K562 (cell line): Measurements from ENCODE around the gene PCP2. TPM values are rescaled to one million over a fixed set of nuclear protein-coding genes. Genes with fewer than 3 reads are reported as not detected.
A peak's percentile ranks its signal among the peaks of the same experiment; 100 is the strongest.

ENCODE experiments used
- DMBX1 ChIP-seq: fragments of 250-450 bp; sonication (Bioruptor Pico); IDR thresholded peaks from 2 replicates; pipeline ENCODE4 v1.8.0; 2022; ENCODE audit warnings: inconsistent platforms, mild to moderate bottlenecking, moderate library complexity, borderline replicate concordance
- E4F1 ChIP-seq: fragments of 250-450 bp; sonication (Bioruptor Pico); IDR thresholded peaks from 2 replicates; pipeline ENCODE4 v1.5.0; 2021; ENCODE audit warnings: mild to moderate bottlenecking, borderline replicate concordance
- ERF ChIP-seq: fragments of 450-650 bp; formaldehyde crosslinking; IDR thresholded peaks from 2 replicates; pipeline ENCODE4 v1.4.0; 2020; ENCODE audit warnings: mild to moderate bottlenecking, mixed read lengths
- MGA ChIP-seq: fragments of 450-650 bp; IDR thresholded peaks from 2 replicates; pipeline ENCODE4 v1.6.1; 2016; ENCODE audit warnings: mild to moderate bottlenecking, moderate library complexity
- MLX ChIP-seq, 2 experiments: fragments of 450-650 bp in 1 of 2; sonication (generic) in 1 of 2; formaldehyde crosslinking; conservative IDR thresholded peaks; 2 replicates each; pipeline versions ENCODE4 v1.4.0 to v1.8.1; 2020 to 2022; ENCODE audit warnings: mild to moderate bottlenecking in 1 of 2, missing genetic modification reagents in 1 of 2
- THRAP3 ChIP-seq: fragments of 450-650 bp; IDR thresholded peaks from 2 replicates; pipeline ENCODE4 v1.6.1; 2016; ENCODE audit warnings: mild to moderate bottlenecking, inconsistent platforms, borderline replicate concordance
- ZNF143 ChIP-seq: sonication (generic); formaldehyde crosslinking; IDR thresholded peaks from 2 replicates; pipeline ENCODE4 v1.9.0; 2022; ENCODE audit warnings: mild to moderate bottlenecking, missing genetic modification reagents
- ZNF146 ChIP-seq: IDR thresholded peaks from one replicate; pipeline ENCODE4 v1.6.1; 2018; ENCODE audit warnings: missing compliant biosample characterization; ENCODE audit not compliant: unreplicated experiment
- ZNF212 ChIP-seq: fragments of 450-650 bp; formaldehyde crosslinking; IDR thresholded peaks from 2 replicates; pipeline ENCODE4 v1.4.0; 2020; ENCODE audit warnings: mild to moderate bottlenecking
- polyA plus RNA-seq, 8 experiments: library from polyadenylated mRNA; depleted of rRNA in 4 of 8; stranded (reverse) in 5 of 8; unstranded in 3 of 8; fragments of >200 nt; fragmentation: Nextera tagmentation in 2 of 8; fragmentation: Illumina TruSeq in 1 of 8; extraction: Ambion mirVana in 2 of 8; extraction: Trizol in 1 of 8; gene quantifications; 2 replicates each; pipeline versions ENCODE4 v1.2.1 to v1.2.3, GENCODE V29; 2011 to 2014; ENCODE audit warnings: inconsistent platforms in 1 of 8, missing spikeins in 1 of 8
- total RNA-seq, 7 experiments: library from RNA; depleted of rRNA in 6 of 7; stranded (reverse); fragments of >200 nt in 6 of 7; fragmentation: Illumina TruSeq in 2 of 7; extraction: Trizol in 2 of 7; gene quantifications; 2 replicates each; pipeline versions ENCODE4 v1.2.1 to v1.2.3, GENCODE V29; 2011 to 2021; ENCODE audit warnings: low replicate concordance in 1 of 7

Gene PCP2
- total and polyA plus RNA-seq, 9 of the 15 experiments (the other 6 are each of a cell fraction or from before 2014, with no cell fraction given): 0.17 to 1.3 (median 0.49) TPM; not detected in 3

GRCh38 chr19:7636691-7637373, 3.3 kb upstream of the PCP2 start, which contains the start of gene STXBP2 (continued):
- peak; percentile 98 for TF ChIP-seq MGA
- no peak for TF ChIP-seq ZNF212 (CRISPR knock-in tag)
- no peak for TF ChIP-seq ZNF143 (CRISPR knock-in tag)
- no peak for TF ChIP-seq E4F1 (CRISPR knock-in tag)
- no peak for TF ChIP-seq ZNF146 (CRISPR knock-in tag)
- TF ChIP-seq DMBX1 (CRISPR knock-in tag): 0 out of 2 replicates have a peak, but pooled peaks have one; percentile 42
- no peak for TF ChIP-seq MLX (CRISPR knock-in tag; conservative IDR thresholded peaks at IDR 0.05)
- no peak for TF ChIP-seq THRAP3
- TF ChIP-seq ERF (CRISPR knock-in tag): no peak
